Loucy (cell line): ENCODE measurements around the gene PTS.

Experiments
- CTCF ChIP-seq: fragments of 200-600 bp; sonication (generic); conservative IDR thresholded peaks from 2 replicates; pipeline ENCODE4 v1.5.1; 2014; ENCODE audit warnings: mild to moderate bottlenecking, antibody characterized with exemption, low read length
- EZH2phosphoT487 ChIP-seq: fragments of 200-600 bp; IDR thresholded peaks from 2 replicates; pipeline ENCODE4 v1.6.1; 2018; ENCODE audit warnings: antibody characterized with exemption, mild to moderate bottlenecking, moderate library complexity, borderline replicate concordance

- no peak for TF ChIP-seq CTCF
- no peak for TF ChIP-seq EZH2phosphoT487
Measured at GRCh38 chr11:112281726-112282125, 55.5 kb downstream of the PTS start.
